GM12878 (cell line): ENCODE results near the gene TRIM38. TPM values are rescaled to one million over a fixed set of nuclear protein-coding genes. Genes with fewer than 3 reads are reported as not detected.

Source experiments
- BMI1 ChIP-seq: fragments of 450-650 bp; IDR thresholded peaks from 2 replicates; pipeline ENCODE4 v1.6.1; 2016; ENCODE audit warnings: mild to moderate bottlenecking, moderate library complexity, borderline replicate concordance
- CBX5 ChIP-seq: sonication (generic); IDR thresholded peaks from 2 replicates; pipeline ENCODE4 v1.6.1; 2016; ENCODE audit warnings: low read depth, moderate library complexity, mild to moderate bottlenecking, inconsistent platforms
- MLLT1 ChIP-seq: fragments of 450-650 bp; IDR thresholded peaks from 2 replicates; pipeline ENCODE4 v1.6.1; 2016; ENCODE audit warnings: mild to moderate bottlenecking
- MYC ChIP-seq: IDR thresholded peaks from 2 replicates; pipeline ENCODE4 v1.6.1; 2011; ENCODE audit warnings: mild to moderate bottlenecking, low read length, moderate library complexity, inconsistent platforms; ENCODE audit not compliant: insufficient read depth, insufficient replicate concordance, insufficient read length, severe bottlenecking
- RELB ChIP-seq: fragments of 450-650 bp; IDR thresholded peaks from 2 replicates; pipeline ENCODE4 v1.6.1; 2017; ENCODE audit warnings: low read depth, mild to moderate bottlenecking, moderate library complexity
- SP1 ChIP-seq: IDR thresholded peaks from one replicate; pipeline ENCODE4 v1.6.1; 2011; ENCODE audit warnings: low read depth, low read length
- polyA plus RNA-seq, 11 experiments: library from polyadenylated mRNA; depleted of rRNA in 4 of 11; unstranded in 6 of 11; stranded (reverse) in 5 of 11; fragments of >200 nt; fragmentation: Nextera tagmentation in 4 of 11; fragmentation: Illumina TruSeq in 1 of 11; extraction: Ambion mirVana in 4 of 11; extraction: Trizol in 1 of 11; gene quantifications; 1 replicate in 1 of 11; 2 replicates in 10 of 11; pipeline versions ENCODE4 v1.2.1 to v1.2.3, GENCODE V29; 2011 to 2016; ENCODE audit warnings: inconsistent platforms in 2 of 11, missing spikeins in 2 of 11, low read depth in 1 of 11
- total RNA-seq, 4 experiments: library from RNA; depleted of rRNA in 3 of 4; stranded (reverse); fragments of >200 nt in 3 of 4; fragmentation: Illumina TruSeq in 1 of 4; extraction: Trizol in 1 of 4; gene quantifications; 2 replicates each; pipeline versions ENCODE4 v1.2.1 to v1.2.3, GENCODE V29; 2013 to 2021

TRIM38 gene
- total and polyA plus RNA-seq, 10 of the 15 experiments (the other 5 are each of a cell fraction or from before 2014, with no cell fraction given): 4.5 to 14.7 (median 11.1) TPM

DNA sequence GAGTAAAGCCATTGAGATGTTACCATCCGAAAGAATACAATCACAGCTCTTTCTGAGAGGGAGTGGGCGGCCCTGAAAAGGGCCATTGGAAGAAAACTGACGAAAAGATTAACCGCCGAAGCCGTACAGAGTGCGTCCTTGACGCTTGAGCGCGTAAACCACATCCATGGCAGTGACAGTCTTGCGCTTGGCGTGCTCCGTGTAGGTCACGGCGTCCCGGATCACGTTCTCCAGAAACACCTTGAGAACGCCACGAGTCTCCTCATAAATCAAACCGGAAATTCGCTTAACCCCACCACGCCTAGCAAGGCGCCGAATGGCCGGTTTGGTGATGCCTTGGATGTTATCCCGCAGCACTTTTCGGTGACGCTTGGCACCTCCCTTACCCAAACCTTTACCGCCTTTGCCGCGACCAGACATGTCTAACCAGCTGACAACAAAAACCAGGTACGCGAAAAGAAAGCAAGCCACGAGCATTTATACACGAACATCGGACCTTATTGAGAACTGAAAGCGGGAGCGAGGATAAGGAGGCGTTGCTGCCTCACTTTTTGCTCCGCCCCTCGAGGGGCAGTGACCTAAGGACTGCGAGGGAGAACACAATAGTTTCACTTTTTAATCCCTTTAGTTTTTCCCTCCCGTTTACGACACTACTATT, 64.4 kb downstream of the TRIM38 start (continued):
- TF ChIP-seq MLLT1: peak; percentile 96
- TF ChIP-seq MYC: no peak
- TF ChIP-seq BMI1: 0 out of 2 replicates have a peak, but pooled peaks have one; percentile 29
- TF ChIP-seq RELB: peak; percentile 82
- peak; percentile 60 for TF ChIP-seq SP1
- no peak for TF ChIP-seq CBX5
- TF ChIP-seq, all 136 proteins: peak for 79
